Activated CD4-positive, alpha-beta T cell treated with anti-CD3 and anti-CD28 coated beads, Interleukin-2, Interleukin-6, amounts not matched to agents 100 ng/mL and 50 ng/mL, durations not matched to agents 16 hours and 8 hours (primary cell): Measurements from ENCODE around the gene GHR.

Source experiments
- DNase-seq: peaks from one replicate; pipeline ENCODE4 v3.0.0-alpha.2; 2020

GHR gene

DNA sequence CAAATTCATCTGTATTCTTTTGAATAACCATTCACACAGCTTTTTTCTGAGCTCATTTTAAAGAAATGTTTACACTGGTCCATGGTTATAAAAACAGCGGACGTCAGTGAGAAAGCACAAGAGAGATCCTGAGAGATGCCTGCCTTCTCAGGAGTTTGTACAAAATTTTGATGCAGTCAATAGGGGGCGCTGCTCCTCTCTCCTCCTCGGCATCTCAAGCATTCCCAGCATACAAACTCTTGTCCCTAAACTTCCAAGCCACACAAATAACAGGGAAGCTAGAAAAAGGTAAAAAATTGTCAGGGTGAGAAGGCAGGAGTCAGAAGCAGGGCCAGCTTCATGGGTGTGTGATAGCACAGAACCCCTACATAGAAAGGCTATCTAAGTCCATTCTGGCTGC is 322.2 kb downstream of the GHR start:
- peak; percentile 11 for DNase-seq

DNA sequence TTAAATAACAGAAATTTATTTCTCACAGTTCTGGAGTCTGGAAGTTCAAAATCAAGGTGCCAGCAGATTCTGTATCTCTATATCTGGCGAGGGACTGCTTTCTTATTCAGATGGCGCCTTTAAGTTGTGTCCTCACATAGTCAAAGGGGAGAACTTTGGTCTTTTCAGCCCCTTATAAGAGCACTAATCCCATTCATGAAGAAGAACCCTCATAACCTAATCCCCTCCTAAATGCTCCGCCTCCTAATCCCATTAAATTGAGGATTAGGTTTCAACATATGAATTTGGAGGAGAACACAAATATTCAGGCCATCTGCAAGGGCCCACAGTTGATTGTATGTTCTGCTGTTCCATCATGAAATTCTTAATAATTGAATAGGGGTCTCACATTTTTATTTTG is 322.6 kb downstream of the GHR start:
- no peak for DNase-seq

DNA sequence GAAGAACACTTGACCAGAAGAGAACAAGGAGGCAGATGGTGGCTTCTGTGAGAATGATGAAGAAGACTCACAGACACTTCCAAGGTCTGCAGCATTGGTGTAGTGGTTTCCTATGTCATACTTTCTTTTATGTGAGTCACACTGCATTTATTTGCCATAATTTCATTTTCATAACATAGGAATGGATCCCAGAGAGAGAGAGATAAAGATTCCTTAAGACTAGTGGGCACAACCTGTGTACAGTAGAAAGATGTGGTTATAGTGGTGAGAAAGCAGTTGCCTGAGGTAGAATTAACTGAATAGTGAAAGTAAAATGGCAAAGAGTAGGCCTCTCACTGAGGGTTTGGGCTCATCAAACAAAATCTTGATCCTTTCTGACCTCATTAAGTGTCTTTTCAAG is 325.8 kb downstream of the GHR start:
- DNase-seq, result no peak

DNA sequence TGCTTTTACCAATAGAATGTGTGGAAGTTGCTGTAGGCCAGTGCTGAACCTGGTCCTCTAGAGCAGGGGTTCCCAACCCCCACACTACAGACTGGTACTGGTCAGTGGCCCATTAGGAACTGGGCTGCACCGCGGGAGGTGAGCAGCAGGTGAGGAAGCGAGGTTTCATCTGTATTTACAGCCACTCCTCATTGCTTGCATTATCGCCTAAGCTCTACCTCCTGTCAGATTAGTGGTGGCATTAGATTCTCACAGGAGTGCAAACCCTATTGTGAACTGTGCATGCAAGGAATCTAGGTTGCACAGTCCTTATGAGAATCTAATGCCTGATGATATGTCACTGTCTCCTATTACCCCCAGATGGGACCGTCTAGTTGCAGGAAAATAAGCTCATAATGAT is 327.3 kb downstream of the GHR start:
- no peak for DNase-seq

DNA sequence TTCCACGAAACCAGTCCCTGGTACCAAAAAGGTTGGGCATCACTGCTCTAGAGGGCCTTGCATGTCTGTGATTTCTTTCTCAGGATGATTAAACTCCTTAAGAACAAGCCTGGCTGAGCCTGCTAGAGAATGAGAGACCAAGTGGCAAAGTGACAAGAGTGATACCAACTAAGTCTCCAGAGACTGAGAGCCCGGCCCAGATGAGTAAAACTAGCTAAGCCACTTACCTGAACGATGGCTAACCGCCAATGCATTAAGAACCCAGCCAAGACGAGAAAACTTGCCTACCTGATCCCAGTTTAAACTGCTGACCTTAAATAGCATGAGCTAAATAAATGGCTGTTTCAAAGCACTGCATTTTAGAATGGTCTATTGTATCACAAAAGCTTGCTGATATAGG is 327.8 kb downstream of the GHR start:
- no peak for DNase-seq

DNA sequence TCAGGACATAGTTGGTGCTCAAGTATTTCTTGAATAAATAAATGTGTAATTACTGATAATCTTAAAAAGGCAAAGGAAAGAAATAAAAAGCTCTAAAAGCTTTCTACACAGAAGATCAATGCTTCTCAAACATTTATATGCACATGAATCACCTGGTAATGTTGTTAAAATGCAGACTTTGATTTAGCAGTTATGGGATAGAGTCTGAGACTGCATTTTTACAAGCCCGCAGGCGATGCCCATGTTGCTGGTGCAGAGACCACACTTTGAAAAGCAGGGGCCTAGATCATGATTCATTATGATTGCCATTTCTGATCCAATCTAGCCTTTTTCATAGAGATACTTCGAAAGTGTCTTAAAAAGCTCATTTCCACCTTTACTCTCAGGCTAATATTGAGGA is 329.9 kb downstream of the GHR start:
- no peak for DNase-seq

DNA sequence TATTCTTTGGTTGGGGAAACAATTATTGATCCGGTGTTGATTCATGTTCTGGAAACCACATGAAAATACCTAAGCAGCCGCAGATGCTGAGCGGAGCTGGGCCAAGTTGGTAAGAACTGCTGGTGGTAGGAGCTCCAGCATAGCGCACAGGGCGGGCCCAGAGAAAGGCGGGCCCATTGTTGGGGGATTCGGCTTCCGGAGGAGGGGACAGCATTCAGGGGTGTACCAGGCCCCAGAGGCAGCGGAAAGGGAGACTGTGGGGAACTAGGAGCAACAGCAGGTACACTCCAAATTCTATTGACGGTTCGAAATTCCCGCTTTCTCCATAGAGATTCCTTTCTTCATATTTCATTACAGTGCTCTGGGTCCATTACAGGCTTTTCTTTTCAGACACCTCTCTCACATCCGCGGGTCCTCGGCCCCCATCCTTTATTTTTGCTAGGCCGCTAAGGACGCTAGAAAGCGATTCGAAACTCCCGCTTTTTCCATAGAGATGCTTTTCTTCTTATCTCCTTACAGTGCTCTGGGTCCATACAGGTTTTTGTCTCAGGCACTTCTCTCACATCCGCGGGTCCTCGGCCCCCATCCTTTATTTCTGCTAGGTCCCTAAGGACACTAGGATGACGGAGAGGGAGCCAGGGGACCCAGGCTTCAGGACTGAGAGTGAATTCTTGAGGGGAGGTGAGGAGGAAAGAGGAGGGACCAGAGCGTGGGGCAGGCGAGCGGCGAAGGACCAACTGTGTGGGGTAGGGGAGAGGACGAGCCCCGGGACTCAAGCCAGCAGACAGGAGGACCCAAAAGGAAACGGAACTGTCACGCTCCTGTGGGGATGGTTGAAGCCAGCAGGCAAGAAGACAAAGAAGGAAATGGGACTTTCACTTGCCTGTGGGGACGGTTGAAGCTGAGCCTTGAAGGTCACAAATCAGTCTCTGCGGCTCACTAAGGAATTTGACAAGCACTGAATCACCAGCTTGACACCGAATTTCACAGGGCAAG is 333.7 kb downstream of the GHR start, which contains the start of gene CCDC152:
Gene CCDC152, plus strand, starts transcription at position 213 of the 996 bp plus-strand sequence. CDS start 2,304 bp downstream, outside the sequence.
- DNase-seq, result peak; percentile 69

GRCh38 chr5:42759456-42759855 is 336.2 kb downstream of the GHR start:
- no peak for DNase-seq

DNA sequence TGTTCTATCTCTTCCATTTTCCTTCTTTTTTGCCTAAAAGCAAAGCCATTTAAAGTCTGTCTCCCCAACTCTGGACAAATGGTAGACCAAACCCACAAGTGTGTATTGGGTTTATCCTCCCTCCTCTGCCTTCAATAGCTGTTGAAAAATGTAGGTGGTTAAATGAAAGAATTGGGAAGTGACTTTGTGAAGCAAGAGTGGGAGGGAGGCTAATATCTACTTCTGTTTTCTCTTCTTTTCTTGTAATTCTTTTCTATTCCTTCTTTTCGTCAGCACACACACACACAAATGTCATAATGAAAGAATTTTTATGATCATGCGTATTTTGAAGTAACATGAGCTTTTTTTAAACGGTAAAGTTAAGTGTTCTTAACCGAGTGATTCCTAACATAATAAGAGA is 337.2 kb downstream of the GHR start:
- no peak for DNase-seq

DNA sequence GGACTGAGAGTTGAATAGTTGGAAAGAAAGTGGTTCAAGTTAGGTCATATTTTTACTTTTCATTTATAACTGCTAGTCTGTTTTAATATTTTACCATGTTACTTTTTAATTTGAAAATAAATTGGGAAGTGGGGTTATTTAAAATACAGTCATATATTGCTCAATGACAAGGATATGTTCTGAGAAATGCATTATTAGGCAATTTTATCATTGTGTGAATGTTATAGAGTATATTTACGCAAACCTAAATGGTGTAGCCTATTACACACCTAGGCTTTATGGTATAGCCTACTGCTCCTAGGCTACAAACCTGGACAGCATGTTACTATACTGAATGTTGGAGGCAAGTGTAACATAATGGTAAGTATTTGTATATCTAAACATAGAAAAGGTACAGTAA is 338.6 kb downstream of the GHR start:
- DNase-seq, result no peak

DNA sequence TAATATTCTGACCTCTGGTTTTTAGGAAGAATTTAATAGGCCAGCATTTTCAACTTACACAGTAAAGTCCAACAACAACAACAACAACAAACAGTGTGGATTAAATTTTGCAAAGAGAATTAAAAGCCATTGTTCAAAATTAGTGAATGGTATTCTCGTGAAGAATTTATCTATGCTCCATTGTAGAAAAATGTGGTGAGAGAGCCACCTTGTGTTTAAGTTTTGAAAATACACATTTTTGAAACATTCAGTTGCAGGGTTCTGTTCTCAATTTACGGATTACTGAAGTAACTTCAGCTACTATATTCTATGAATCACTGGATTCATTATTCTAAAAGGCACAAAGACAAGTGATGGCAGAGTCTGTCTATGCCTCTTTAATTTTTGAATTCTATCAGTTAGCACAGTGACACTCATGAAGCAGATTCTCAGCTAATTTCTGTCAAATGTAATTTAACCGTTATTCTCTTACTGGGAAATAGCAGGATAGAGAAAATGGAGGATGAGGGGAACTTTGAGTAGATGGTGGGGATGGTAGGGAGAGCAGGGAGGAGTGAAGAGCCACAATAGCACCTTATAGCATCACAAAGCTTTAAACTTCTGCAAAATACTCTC is 344.4 kb downstream of the GHR start:
- peak; percentile 36 for DNase-seq

GRCh38 chr5:42768106-42768504 is 344.9 kb downstream of the GHR start:
- no peak for DNase-seq

GRCh38 chr5:42770003-42770402 is 346.8 kb downstream of the GHR start:
- DNase-seq, result no peak
